Right atrium auricular region (tissue), 2 donors: Measurements from ENCODE around the gene PRDM16. TPM values are rescaled to one million over a fixed set of nuclear protein-coding genes. Genes with fewer than 3 reads are reported as not detected.

Experiments
- DNase-seq: peaks from one replicate; pipeline ENCODE4 v3.0.0-alpha.2; 2019; ENCODE audit warnings: low spot score
- H3K27ac ChIP-seq, 2 donors: fragments of 200-600 bp; sonication (generic); 1 replicate in 1 of 2; 2 replicates in 1 of 2; pipeline ENCODE4 v1.5.1; 2016 to 2019
- H3K27me3 ChIP-seq, 2 donors: fragments of 200-600 bp; sonication (generic); one replicate each; pipeline versions ENCODE4 v1.5.1 to v1.6.0; 2017 to 2019
- H3K36me3 ChIP-seq: fragments of 200-600 bp; sonication (generic); one replicate; pipeline ENCODE4 v1.5.1; 2016
- H3K4me1 ChIP-seq, 2 donors: fragments of 200-600 bp; sonication (generic); one replicate each; pipeline versions ENCODE4 v1.5.1 to v1.6.0; 2017 to 2019
- H3K4me3 ChIP-seq, 2 donors: fragments of 200-600 bp; sonication (generic); 1 replicate in 1 of 2; 2 replicates in 1 of 2; pipeline ENCODE4 v1.5.1; 2017 to 2019; ENCODE audit warnings: mild to moderate bottlenecking in 1 of 2, moderate library complexity in 1 of 2
- H3K9me3 ChIP-seq, 2 donors: fragments of 200-600 bp; sonication (generic); one replicate each; pipeline ENCODE4 v1.5.1; 2019
- total RNA-seq, 2 donors: library from RNA; depleted of rRNA; stranded (reverse); fragments of >200 nt; gene quantifications; one replicate each; pipeline ENCODE4 v1.1.0, GENCODE V29; 2016
- TF ChIP-seq, protein P1 (sequence below), 2 donors: fragments of 200-600 bp; sonication (generic); IDR thresholded peaks; one replicate each; pipeline ENCODE4 v1.5.1; 2019; ENCODE audit warnings: antibody characterized with exemption in 2 of 2

Gene PRDM16
- total RNA-seq, 2 donors from 2014 or later = 0.22 to 3.3 TPM

DNA sequence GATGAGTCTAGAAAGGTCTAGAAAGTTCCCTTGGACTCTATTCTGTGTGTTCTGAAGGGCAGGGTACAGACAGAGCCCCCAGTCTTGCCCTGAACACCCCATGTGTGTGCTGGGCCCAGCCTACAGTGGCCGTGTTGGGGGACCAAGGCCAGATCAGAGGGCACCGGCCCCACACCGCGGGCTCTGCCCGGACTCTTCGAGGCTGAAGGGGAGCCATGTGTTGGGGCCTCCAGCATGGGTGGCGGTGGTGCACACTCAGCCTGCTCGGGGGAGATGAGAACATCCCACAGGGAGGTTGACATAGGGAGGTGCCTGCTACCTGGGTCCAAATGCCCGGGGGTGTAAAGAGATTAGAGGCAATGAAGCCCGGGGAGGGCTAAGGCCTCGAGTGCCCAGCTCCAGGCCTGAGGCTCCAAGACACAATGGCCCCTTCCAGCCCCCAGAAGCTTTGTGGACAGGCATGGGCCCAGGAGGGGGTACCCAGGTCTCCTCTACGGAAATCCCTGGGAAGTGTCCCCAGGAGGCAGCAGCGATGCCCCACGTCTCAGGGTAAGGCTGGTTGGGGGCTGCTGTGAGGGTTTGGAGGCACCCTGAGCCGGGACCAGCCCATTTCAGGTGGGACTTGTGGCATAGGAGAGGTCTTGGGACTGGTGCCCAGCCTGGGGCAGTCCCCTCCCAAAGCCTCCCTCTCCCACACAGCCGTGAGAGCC, 397.5 kb downstream of the PRDM16 start:
- H3K27ac ChIP-seq = no peak overlapping the region
- no peaks in the 10 kb centered on the region for H3K36me3 ChIP-seq
- TF ChIP-seq, protein P1, sequence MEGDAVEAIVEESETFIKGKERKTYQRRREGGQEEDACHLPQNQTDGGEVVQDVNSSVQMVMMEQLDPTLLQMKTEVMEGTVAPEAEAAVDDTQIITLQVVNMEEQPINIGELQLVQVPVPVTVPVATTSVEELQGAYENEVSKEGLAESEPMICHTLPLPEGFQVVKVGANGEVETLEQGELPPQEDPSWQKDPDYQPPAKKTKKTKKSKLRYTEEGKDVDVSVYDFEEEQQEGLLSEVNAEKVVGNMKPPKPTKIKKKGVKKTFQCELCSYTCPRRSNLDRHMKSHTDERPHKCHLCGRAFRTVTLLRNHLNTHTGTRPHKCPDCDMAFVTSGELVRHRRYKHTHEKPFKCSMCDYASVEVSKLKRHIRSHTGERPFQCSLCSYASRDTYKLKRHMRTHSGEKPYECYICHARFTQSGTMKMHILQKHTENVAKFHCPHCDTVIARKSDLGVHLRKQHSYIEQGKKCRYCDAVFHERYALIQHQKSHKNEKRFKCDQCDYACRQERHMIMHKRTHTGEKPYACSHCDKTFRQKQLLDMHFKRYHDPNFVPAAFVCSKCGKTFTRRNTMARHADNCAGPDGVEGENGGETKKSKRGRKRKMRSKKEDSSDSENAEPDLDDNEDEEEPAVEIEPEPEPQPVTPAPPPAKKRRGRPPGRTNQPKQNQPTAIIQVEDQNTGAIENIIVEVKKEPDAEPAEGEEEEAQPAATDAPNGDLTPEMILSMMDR (IDR thresholded peaks at IDR 0.05) = no peak
- peaks cover 0 to 6% of the 10 kb centered on the region in 2 donors for H3K4me1 ChIP-seq
- H3K27me3 ChIP-seq = no peaks in the 10 kb centered on the region
- H3K4me3 ChIP-seq = no peak overlapping the region
- H3K9me3 ChIP-seq = no peaks in the 10 kb centered on the region
- no peak for DNase-seq

GRCh38 chr1:3467096-3468036, 398.4 kb downstream of the PRDM16 start:
- H3K4me3 ChIP-seq = no peak overlapping the region
- TF ChIP-seq, protein P1 (IDR thresholded peaks at IDR 0.05) = no peak
- DNase-seq = no peak
- no peaks in the 10 kb centered on the region for H3K9me3 ChIP-seq
- peaks cover 0 to 12% of the 10 kb centered on the region in 2 donors for H3K4me1 ChIP-seq
- no peaks in the 10 kb centered on the region for H3K27me3 ChIP-seq
- H3K36me3 ChIP-seq = no peaks in the 10 kb centered on the region
- no peak overlapping the region for H3K27ac ChIP-seq

DNA sequence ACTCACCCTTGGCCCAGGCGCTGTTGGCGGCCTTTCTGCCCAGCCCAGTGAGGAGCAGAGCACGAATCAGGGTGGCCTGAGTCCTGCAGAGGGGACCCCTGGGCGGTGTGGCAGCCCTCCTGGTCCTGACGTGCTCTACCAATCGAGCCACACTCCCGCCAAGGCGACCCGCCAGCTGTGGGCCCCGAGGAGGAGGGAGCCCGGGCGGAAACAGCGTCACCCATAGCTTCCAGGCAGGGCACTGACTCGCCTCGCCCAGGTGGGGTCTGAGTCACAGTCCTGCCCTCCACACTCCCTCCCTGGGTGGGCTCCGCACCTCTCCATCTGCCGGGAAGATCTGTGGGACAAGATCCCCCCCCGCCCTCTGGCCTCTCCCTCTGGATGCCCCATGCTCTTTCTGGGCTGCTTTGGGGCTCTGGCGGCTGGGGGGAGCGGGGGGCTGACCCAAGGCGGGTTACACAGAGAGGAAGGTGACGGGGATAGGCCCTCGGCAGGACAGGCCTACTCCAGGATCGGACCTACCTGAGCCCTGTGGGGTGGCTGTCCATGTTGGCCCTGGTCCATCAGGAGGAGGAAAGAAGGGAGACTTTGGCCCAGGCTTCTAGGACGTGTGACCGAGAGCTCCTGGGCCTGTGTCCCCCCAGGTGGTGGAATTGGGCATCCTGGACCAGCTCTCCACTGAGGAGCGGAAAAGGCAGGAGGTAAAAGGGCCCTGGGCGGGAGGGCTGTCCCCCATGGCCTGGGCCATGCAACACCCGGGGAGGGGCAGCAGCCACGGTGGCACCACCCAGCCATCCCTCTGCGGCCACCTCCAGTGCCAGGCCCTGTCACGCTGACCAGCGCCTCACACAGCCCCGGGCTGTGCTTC, 399.5 kb downstream of the PRDM16 start:
- Histone ChIP-seq H3K27ac (no peak overlapping the region), H3K36me3 (no peaks in the 10 kb centered on the region), H3K4me3 (no peak overlapping the region), H3K27me3 (no peaks in the 10 kb centered on the region), H3K9me3 (no peaks in the 10 kb centered on the region), H3K4me1 (peaks cover 0 to 12% of the 10 kb centered on the region in 2 donors)
- DNase-seq = no peak
- TF ChIP-seq, protein P1 (IDR thresholded peaks at IDR 0.05) = no peak

- TF ChIP-seq, protein P1 (IDR thresholded peaks at IDR 0.05) = no peak
- H3K4me3 ChIP-seq = no peak overlapping the region
- DNase-seq = no peak
- H3K27me3 ChIP-seq = no peaks in the 10 kb centered on the region
- H3K9me3 ChIP-seq = no peaks in the 10 kb centered on the region
- no peaks in the 10 kb centered on the region for H3K36me3 ChIP-seq
- no peak overlapping the region for H3K27ac ChIP-seq
- peaks cover 0 to 12% of the 10 kb centered on the region in 2 donors for H3K4me1 ChIP-seq
Measured at GRCh38 chr1:3469104-3469848, 400.3 kb downstream of the PRDM16 start.
